Fibroblast of peridontal ligament (primary cell): ENCODE results near the gene HMCN2.

Experiments
- DNase-seq: peaks from one replicate; pipeline ENCODE4 v3.0.0-alpha.2; 2010; ENCODE audit errors: extremely low read depth

HMCN2 gene

DNA sequence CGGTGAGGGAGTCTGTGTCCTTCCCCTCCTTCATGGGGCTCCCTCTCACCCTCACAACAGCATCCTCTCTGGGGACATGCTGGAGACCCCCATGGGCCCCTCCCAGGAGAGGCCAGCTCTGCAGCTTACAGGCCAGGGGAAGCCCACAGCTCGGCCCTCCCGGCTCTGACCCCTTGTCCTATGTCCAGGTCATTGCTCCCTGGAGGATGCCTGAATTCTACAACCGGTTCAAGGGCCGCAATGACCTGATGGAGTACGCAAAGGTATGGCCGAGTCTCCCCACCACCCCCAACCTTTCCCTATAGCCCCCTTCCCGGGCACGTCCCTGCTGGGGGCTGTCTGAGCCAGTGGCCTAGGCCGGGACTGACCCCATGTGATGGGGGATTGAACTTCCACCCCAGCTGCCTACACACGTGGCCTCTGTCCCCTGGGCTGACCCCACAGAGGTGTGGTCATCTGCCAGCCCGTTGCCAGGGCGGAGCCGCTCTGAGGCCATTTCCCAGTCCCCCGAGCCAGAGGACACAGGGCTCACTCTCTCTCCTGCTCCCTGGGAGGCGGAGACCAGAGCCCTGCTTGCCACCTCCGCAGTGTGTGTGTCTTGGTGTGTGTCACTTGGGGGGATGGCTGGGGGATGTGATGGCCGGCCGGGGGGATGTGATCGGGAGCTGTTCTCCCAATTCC is 201.1 kb downstream of the HMCN2 start:
- no peak for DNase-seq

DNA sequence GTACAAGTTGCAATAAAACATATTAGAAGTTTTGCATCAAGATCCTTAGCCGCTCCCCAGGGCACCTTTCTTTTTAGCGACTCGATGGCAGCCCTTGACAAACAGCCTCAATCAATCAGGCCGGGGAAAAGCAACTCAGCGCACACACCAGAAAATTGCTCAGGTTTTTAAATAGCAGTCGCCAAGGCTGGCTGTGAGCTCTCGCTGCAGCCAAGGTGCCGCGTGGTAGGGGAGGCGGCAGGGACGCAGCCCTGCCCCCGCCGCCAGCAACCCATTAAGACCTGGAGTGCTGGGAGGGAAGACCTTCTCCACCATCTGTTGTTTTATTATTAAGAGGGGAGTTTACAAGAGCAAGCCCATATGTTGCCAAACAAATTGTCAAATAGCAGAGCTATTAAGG is 201.8 kb downstream of the HMCN2 start:
- no peak for DNase-seq

DNA sequence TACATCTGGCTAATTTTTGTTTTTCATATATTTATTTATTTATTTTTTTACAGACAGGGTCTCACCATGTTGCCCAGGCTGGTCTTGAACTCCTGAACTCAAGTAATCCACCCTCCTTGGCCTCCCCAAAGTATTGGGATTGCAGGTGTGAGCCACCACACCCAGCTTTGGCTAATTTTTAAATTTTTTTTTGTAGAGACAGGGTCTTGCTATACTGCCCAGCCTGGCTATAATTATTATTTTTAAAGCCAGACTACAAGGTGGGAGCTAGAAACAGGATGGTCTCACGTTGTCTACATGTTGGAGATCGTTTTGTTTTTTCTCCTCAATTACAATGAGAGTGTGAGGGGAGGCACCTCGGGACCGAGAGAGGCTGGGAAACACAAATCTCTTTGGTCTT is 203.0 kb downstream of the HMCN2 start:
- no peak for DNase-seq

DNA sequence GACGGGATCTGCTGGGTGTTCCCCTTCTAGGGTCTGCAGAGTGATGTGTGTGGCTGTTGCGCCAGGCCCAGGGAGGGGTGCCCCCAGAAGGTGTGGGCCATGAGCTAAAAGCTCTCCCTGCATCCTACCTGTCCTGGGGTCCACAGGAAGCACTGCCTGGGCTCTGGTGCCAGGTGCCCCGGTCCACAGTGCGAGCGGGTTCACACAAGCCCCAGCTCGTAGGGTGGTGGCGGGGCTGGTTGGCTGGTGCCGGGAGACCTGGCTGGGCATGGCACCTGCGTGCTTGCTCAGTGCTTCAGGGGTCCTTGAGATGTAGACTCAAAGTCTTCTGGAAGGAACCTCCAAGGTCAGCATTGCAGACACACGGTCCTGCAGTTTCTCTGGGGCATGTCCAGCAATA is 204.7 kb downstream of the HMCN2 start:
- DNase-seq: no peak

- DNase-seq: no peak
Observed at GRCh38 chr9:130470950-130471349, 205.4 kb downstream of the HMCN2 start.

- no peak for DNase-seq
Observed at GRCh38 chr9:130471411-130472183, 206.0 kb downstream of the HMCN2 start.

GRCh38 chr9:130472184-130472705 is 206.7 kb downstream of the HMCN2 start:
- DNase-seq: no peak

GRCh38 chr9:130473009-130473408 is 207.4 kb downstream of the HMCN2 start:
- no peak for DNase-seq

- DNase-seq: no peak
Observed at GRCh38 chr9:130473566-130473965, 208.0 kb downstream of the HMCN2 start.

DNA sequence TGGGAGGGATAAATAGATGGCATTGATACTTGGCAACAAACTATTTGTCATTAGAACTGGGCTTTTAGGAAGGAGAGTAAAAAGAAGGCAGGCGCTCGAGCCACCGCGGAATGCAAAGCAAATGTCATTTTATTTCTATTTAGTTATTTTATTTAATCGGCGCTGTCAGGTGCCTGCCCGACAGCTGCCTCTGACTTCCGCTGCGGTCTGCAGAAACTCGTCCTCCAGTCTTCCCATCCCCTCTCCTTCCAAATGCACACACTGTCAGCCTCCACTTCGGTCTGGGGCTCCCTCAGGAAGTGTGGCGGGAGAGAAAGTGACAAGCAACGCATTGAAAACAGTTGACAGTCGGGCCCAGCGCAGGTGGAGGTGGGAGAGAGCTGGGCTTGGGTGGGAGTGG is 208.5 kb downstream of the HMCN2 start:
- no peak for DNase-seq

DNA sequence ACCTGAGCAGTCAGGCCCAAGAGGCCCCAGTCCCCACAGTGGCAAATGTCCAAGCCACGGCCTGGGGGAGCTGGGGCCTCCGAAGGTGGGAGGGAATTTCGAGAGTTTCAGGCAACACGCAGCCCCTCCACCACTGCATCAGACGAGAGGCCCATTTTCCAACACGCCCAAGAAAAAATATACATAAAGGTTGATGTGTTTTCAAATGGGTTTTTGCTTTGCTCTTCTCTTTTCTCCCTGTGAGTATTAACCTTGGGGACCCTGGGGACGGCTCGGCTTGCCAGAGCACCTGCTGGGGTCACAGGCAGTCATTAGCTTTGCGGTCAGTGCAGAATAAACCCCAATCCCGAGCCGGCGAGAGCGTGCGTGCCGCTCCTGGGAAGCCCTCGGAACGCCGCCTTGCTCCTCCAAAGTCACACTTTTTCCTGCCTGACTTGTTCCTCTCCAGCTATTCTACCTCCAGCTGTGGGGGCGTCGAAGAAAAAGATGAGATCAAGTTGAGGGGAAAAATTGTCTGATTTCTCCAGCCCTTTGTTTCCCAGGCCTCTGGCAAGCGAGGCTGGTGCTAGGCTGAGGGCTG is 210.7 kb downstream of the HMCN2 start:
- no peak for DNase-seq

GRCh38 chr9:130477564-130477963 is 212.0 kb downstream of the HMCN2 start:
- no peak for DNase-seq

- no peak for DNase-seq
Observed at GRCh38 chr9:130478152-130478551, 212.6 kb downstream of the HMCN2 start.

DNA sequence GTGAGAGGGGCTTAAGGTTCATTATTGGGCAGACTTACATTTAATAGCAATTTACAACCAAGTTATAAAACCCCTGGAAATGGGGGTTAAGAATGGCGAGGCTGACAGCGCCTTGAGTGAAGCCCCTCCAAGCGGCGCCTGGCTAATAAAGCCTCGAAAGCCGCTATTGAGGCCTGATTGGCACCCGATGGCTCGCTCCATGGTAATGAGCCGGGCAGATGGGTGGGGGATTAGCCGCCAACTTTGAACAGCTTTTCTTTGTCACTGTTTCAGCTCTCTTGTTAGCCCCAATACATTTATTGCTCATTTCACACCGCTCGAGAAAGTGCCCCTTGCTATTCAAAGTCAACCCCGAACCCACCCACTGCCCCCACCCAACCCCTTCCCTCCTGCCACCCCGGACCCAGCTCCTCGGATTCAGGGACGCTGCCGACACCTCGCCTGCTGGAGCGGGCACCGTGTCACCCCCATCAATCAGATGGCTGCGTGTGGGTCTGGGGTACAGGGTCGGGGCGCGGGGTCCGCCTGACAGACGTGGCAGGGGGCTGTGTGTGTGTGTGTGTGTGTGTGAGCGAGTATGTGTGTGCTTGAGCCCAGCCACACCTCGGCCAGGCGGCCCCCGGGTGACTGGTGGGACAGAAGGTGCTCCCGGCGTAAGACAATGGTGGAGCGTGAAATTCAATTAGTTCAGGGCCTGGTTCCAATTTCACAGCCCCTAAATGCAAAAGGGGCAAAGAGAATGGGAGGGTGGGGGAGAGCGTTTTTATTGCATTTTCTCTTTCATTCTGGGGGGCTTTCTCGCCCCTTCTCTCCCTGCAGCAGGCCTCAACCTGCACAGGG is 213.4 kb downstream of the HMCN2 start:
- no peak for DNase-seq

DNA sequence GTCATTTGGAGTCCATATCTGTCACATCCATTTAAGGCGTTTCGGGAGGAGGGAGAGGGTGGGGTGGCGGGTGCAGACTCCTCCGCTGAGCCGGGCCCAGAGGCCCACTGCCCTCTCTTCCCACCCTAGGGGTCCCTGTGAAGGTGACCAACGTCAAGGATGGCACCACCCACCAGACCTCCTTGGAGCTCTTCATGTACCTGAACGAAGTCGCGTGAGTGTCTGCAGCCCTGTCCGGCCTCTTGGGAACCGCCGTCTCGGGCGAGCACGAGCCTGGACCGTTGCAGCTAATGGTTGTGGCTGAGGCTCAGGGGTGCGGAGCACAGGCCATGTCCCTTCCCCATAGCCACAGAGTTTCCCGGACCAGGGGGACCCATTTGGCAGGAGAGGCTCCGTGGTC is 214.0 kb downstream of the HMCN2 start:
- DNase-seq: no peak

DNA sequence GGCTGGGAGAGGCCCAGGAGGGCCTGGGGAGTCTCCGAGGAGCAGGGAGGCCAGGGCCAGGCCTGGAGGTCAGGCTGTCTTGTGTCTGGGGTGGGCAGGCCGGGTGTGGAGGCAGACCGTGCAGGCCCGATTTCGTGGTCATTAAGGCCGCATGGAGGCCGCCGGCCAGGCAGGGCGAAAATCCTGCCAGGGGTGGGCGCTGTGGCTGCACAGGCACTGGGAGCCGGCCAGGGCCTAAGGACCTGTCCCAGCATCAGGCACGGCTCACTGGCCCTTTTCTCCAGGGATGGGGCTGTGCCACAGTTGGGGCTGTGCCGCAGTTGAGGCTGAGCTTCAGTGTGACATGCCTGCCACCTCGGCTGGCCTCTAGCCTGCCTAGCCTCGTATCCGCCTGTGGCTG is 215.1 kb downstream of the HMCN2 start:
- no peak for DNase-seq

DNA sequence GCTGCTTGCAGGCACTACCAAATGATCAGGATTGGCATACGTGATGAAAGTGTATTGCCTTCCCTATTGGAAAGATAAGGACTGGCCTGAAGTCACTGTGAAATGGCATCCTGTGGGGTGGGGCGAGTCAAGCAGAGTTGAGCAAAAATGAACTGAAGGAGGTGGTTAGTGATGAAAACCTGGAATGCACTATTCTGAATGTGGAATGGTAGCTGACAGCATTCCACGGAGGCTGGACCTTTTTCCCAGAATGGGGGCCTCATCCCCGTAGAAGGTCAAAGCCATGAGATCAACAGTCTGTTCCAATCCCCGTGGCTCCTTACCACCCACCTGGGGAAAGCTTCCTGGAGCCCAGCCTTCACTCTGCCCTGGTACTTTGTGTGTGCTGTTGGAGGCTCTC is 216.9 kb downstream of the HMCN2 start:
- DNase-seq: no peak

- no peak for DNase-seq
Observed at GRCh38 chr9:130483371-130483971, 217.9 kb downstream of the HMCN2 start.
